Activated T-cell treated with anti-CD3 and anti-CD28 coated beads for 48 hours (primary cell): ENCODE measurements around the gene HLX.

Experiments
- DNase-seq: peaks from one replicate; pipeline ENCODE4 v3.0.0-alpha.2; 2020; ENCODE audit warnings: low read depth

HLX gene

GRCh38 chr1:220879076-220879508, at the start of gene HLX:
Gene HLX, plus strand, starts transcription at chr1:220879443. Its CDS starts 415 bp downstream, at chr1:220879858.
- DNase-seq = no peak

GRCh38 chr1:220833436-220833835, 45.8 kb upstream of the HLX start:
- DNase-seq = no peak

- DNase-seq = no peak
Observed at GRCh38 chr1:220834155-220834870, 44.9 kb upstream of the HLX start.

GRCh38 chr1:220838578-220838977, 40.7 kb upstream of the HLX start:
- no peak for DNase-seq

GRCh38 chr1:220839474-220839873, 39.8 kb upstream of the HLX start:
- no peak for DNase-seq

GRCh38 chr1:220841293-220841692, 38.0 kb upstream of the HLX start:
- DNase-seq = no peak

GRCh38 chr1:220843481-220844011, 35.7 kb upstream of the HLX start:
- DNase-seq = no peak

- no peak for DNase-seq
Observed at GRCh38 chr1:220852408-220852807, 26.8 kb upstream of the HLX start.

- DNase-seq = no peak
Observed at GRCh38 chr1:220872296-220872695, 6.9 kb upstream of the HLX start.

GRCh38 chr1:220873087-220873486, 6.2 kb upstream of the HLX start:
- no peak for DNase-seq

- DNase-seq = no peak
Observed at GRCh38 chr1:220873868-220874655, 5.2 kb upstream of the HLX start.

GRCh38 chr1:220875260-220875659, 4.0 kb upstream of the HLX start:
- DNase-seq = no peak

- DNase-seq = no peak
Observed at GRCh38 chr1:220876511-220877376, 2.5 kb upstream of the HLX start.

GRCh38 chr1:220877377-220878095, 1.7 kb upstream of the HLX start:
- DNase-seq = no peak

- DNase-seq = no peak
Observed at GRCh38 chr1:220878191-220879075, 810 bp upstream of the HLX start.

GRCh38 chr1:220879509-220880361, 492 bp downstream of the HLX start:
- DNase-seq = no peak

- DNase-seq = no peak
Observed at GRCh38 chr1:220880362-220880670, 1.1 kb downstream of the HLX start.

GRCh38 chr1:220880726-220881506, 1.7 kb downstream of the HLX start:
- DNase-seq = no peak
